WTC11 (cell line): ENCODE measurements around the gene AQP12B.

Experiments used
- E2F1 ChIP-seq: sonication (generic); formaldehyde crosslinking; IDR thresholded peaks from 2 replicates; pipeline ENCODE4 v1.8.0; 2022; ENCODE audit warnings: mild to moderate bottlenecking, missing genetic modification reagents
- HMGXB4 ChIP-seq: sonication (generic); formaldehyde crosslinking; IDR thresholded peaks from 2 replicates; pipeline ENCODE4 v1.8.1; 2023; ENCODE audit warnings: mild to moderate bottlenecking, moderate library complexity, missing genetic modification reagents
- TF ChIP-seq, protein P1 (sequence below): sonication (generic); formaldehyde crosslinking; IDR thresholded peaks from 2 replicates; pipeline ENCODE4 v1.8.1; 2022; ENCODE audit warnings: mild to moderate bottlenecking, moderate library complexity, missing genetic modification reagents

DNA sequence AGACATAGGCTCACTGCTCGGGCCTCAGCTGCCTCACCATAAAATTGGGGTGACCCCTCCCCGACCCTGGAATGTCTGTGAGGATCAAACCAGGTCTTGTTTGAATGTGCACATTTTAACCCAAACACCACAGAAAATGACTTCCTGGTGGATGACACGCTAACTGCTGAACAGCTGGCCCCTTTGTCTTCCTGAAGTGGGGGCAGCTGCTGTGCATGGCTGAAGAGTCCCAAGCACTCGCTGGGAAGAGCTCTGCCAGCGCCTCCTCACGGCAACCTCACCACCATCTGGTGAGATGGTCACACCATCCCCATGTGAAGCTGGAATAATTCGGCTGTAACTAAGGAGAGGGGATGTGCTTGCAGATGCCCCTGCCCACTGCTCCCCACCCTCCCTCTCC is 43.0 kb upstream of the AQP12B start:
- TF ChIP-seq, protein P1, sequence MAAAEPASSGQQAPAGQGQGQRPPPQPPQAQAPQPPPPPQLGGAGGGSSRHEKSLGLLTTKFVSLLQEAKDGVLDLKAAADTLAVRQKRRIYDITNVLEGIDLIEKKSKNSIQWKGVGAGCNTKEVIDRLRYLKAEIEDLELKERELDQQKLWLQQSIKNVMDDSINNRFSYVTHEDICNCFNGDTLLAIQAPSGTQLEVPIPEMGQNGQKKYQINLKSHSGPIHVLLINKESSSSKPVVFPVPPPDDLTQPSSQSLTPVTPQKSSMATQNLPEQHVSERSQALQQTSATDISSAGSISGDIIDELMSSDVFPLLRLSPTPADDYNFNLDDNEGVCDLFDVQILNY = no peak
- TF ChIP-seq E2F1 (CRISPR knock-in tag) = no peak
- no peak for TF ChIP-seq HMGXB4 (CRISPR knock-in tag)
